A172 (cell line): ENCODE measurements around the gene DCLRE1C. TPM values are rescaled to one million over a fixed set of nuclear protein-coding genes. Genes with fewer than 3 reads are reported as not detected.
"Not testable (repeated sequence)": the region's sequence is repeated elsewhere in the genome, so short reads cannot be mapped to it uniquely, and the experiment has no call there.

ENCODE experiments used
- DNase-seq: peaks from one replicate; pipeline ENCODE4 v3.0.0-alpha.2; 2015; ENCODE audit warnings: low spot score
- total RNA-seq: library from RNA; depleted of rRNA; stranded (reverse); fragments of >200 nt; shearing (Covaris generic); gene quantifications from 2 replicates; pipeline ENCODE4 v1.2.3, GENCODE V29; 2014; rRNA removed

Gene DCLRE1C
- total RNA-seq, 1 experiment from 2014 or later: 14.4 TPM

GRCh38 chr10:14884082-14884481 is 69.8 kb downstream of the DCLRE1C start:
- no peak for DNase-seq

GRCh38 chr10:14880229-14880628 is 73.7 kb downstream of the DCLRE1C start:
- DNase-seq: no peak

- DNase-seq: no peak
These were observed 74.0 kb downstream of the DCLRE1C start for GRCh38 chr10:14879928-14880193.

- DNase-seq: peak; percentile 14
These were observed 74.6 kb downstream of the DCLRE1C start for GRCh38 chr10:14879124-14879927.

GRCh38 chr10:14878266-14879123 is 75.4 kb downstream of the DCLRE1C start, which contains the start of gene SUV39H2:
Gene SUV39H2, plus strand, starts transcription at chr10:14878866. Its CDS starts 23 bp downstream, at chr10:14878889.
- peak; percentile 86 for DNase-seq

- DNase-seq: no peak
These were observed 77.1 kb downstream of the DCLRE1C start for GRCh38 chr10:14876764-14877163.

- no peak for DNase-seq
These were observed 78.0 kb downstream of the DCLRE1C start for GRCh38 chr10:14875941-14876340.

- peak; percentile 56 for DNase-seq
These were observed 80.7 kb downstream of the DCLRE1C start for GRCh38 chr10:14873090-14873760.

- DNase-seq: not testable (repeated sequence)
These were observed 89.0 kb downstream of the DCLRE1C start for GRCh38 chr10:14864871-14865270.

- DNase-seq: not testable (repeated sequence)
These were observed 89.4 kb downstream of the DCLRE1C start for GRCh38 chr10:14864466-14864865.

- no peak for DNase-seq
These were observed 93.1 kb downstream of the DCLRE1C start for GRCh38 chr10:14860791-14861190.

GRCh38 chr10:14859775-14860174 is 94.1 kb downstream of the DCLRE1C start:
- no peak for DNase-seq

GRCh38 chr10:14859043-14859442 is 94.9 kb downstream of the DCLRE1C start:
- no peak for DNase-seq

- no peak for DNase-seq
These were observed 95.4 kb downstream of the DCLRE1C start for GRCh38 chr10:14858338-14858960.

GRCh38 chr10:14855453-14855852 is 98.4 kb downstream of the DCLRE1C start:
- DNase-seq: no peak

- no peak for DNase-seq
These were observed 101.7 kb downstream of the DCLRE1C start for GRCh38 chr10:14852236-14852635.

Other genes starting within 250 kb of the DCLRE1C start
- gene FAM107B, start 179.2 kb downstream of the DCLRE1C start, total RNA-seq: 18.2 and 24.3 TPM in 2 replicates
- gene CDNF, start 116.1 kb downstream of the DCLRE1C start, total RNA-seq: 1.2 and 1.8 TPM in 2 replicates
- 65.3 and 82.9 TPM in 2 replicates for gene HSPA14, start 115.8 kb downstream of the DCLRE1C start, total RNA-seq
- 18.9 and 22.5 TPM in 2 replicates for gene MSANTD7, start 115.8 kb downstream of the DCLRE1C start, total RNA-seq
- 50.5 and 64.3 TPM in 2 replicates for gene SUV39H2, start 75.2 kb downstream of the DCLRE1C start, total RNA-seq
- gene MEIG1, start 5.3 kb upstream of the DCLRE1C start, total RNA-seq: 0.48 TPM in 1 of 2 replicates, not detected in the other
- not detected in 2 replicates for gene OLAH, start 89.8 kb upstream of the DCLRE1C start, total RNA-seq
- gene ACBD7, start 134.7 kb upstream of the DCLRE1C start, total RNA-seq: 3.7 and 9.3 TPM in 2 replicates
- 21.0 and 24.9 TPM in 2 replicates for gene RPP38, start 143.3 kb upstream of the DCLRE1C start, total RNA-seq
- 102 and 105 TPM in 2 replicates for gene NMT2, start 214.6 kb upstream of the DCLRE1C start, total RNA-seq